GM12878 (cell line): ENCODE measurements around the gene PPP6C. TPM values are rescaled to one million over a fixed set of nuclear protein-coding genes. Genes with fewer than 3 reads are reported as not detected.
A peak's percentile ranks its signal among the peaks of the same experiment; 100 is the strongest.

Experiments
- ATAC-seq: fragments of 200-7000 bp; cut with Tn5 transposase; 3 replicates; pipeline ENCODE4 v1.9.1; 2020; ENCODE audit warnings: mild to moderate bottlenecking, moderate library complexity
- BruUV-seq: library from RNA; stranded (reverse); fragments of 400-500 nt; replicated peaks from 2 replicates; lab custom pipeline; 2021; lab: Mats Ljungman, UMichigan
- CTCF ChIA-PET: fragments of 300-600 bp; sonication (Branson Sonifier 250); formaldehyde crosslinking; extraction: SDS; loops from one replicate; lab custom pipeline; 2021; ENCODE audit warnings: inconsistent platforms; lab: Yijun Ruan, JAX
- POLR2A ChIA-PET: fragments of 350-600 bp; formaldehyde crosslinking; extraction: SDS; loops from one replicate; lab custom pipeline; 2021; ENCODE audit warnings: inconsistent platforms; lab: Charles Lee
- RAD21 ChIA-PET: fragments of 300-600 bp; sonication (Branson Sonifier 250); formaldehyde crosslinking; loops from one replicate; lab custom pipeline; 2023; ENCODE audit warnings: antibody characterized with exemption; ENCODE audit not compliant: unreplicated experiment; lab: Charles Lee
- SMC1A ChIA-PET: fragments of 300-600 bp; sonication (Branson Sonifier 250); formaldehyde crosslinking; loops from one replicate; lab custom pipeline; 2023; ENCODE audit not compliant: unreplicated experiment, uncharacterized antibody; lab: Charles Lee
- DNase-seq: peaks from one replicate; pipeline ENCODE4 v3.0.0-alpha.2; 2011; ENCODE audit warnings: low read depth, low spot score
- FAIRE-seq: peaks from 3 replicates; lab custom pipeline; 2011; peaks lifted over from hg19 to GRCh38; lab: Jason Lieb, UNC
- H2AFZ ChIP-seq: 2 replicates; pipeline ENCODE4 v1.6.0; 2011; ENCODE audit warnings: low read depth, low read length, control low read depth; ENCODE audit not compliant: control insufficient read depth
- H3K27ac ChIP-seq: 2 replicates; pipeline ENCODE4 v1.5.1; 2011; ENCODE audit warnings: control low read depth; ENCODE audit not compliant: control insufficient read depth, insufficient read depth
- H3K27me3 ChIP-seq, 2 experiments: replicated peaks in 1 of 2; 2 replicates each; pipeline versions ENCODE4 v1.6.0 to v1.6.1; 2011; ENCODE audit warnings: low read length in 1 of 2; ENCODE audit not compliant: control insufficient read depth in 2 of 2, insufficient read depth in 2 of 2
- H3K36me3 ChIP-seq, 2 experiments: 2 replicates each; pipeline ENCODE4 v1.5.1; 2011; ENCODE audit warnings: low read length in 1 of 2; ENCODE audit not compliant: control insufficient read depth in 2 of 2, insufficient read depth in 2 of 2
- H3K4me1 ChIP-seq: 2 replicates; pipeline ENCODE4 v1.6.1; 2011; ENCODE audit warnings: mild to moderate bottlenecking, low read length, moderate library complexity, mixed read lengths; ENCODE audit not compliant: control insufficient read depth, insufficient read depth
- H3K4me2 ChIP-seq: 2 replicates; pipeline ENCODE4 v1.6.0; 2011; ENCODE audit warnings: control low read depth; ENCODE audit not compliant: control insufficient read depth, insufficient read depth
- H3K4me3 ChIP-seq: fragments of 200-600 bp; sonication (generic); 2 replicates; pipeline ENCODE4 v1.5.1; 2016
- H3K79me2 ChIP-seq: 2 replicates; pipeline ENCODE4 v1.6.0; 2011; ENCODE audit warnings: low read length; ENCODE audit not compliant: control insufficient read depth, insufficient read depth
- H3K9ac ChIP-seq: 2 replicates; pipeline ENCODE4 v1.8.0; 2011; ENCODE audit warnings: low read length, control low read depth, mixed read lengths; ENCODE audit not compliant: control insufficient read depth, insufficient read depth
- H3K9me3 ChIP-seq: replicated peaks from 3 replicates; pipeline ENCODE4 v1.5.1; 2011; ENCODE audit warnings: mild to moderate bottlenecking, low read length; ENCODE audit not compliant: control insufficient read depth, insufficient read depth
- H4K20me1 ChIP-seq: 2 replicates; pipeline ENCODE4 v1.6.0; 2011; ENCODE audit not compliant: control insufficient read depth, insufficient read depth
- IKZF1 ChIP-seq: fragments of 450-650 bp; conservative IDR thresholded peaks from 2 replicates; pipeline ENCODE4 v1.6.1; 2017; ENCODE audit warnings: antibody characterized with exemption, mild to moderate bottlenecking
- MXI1 ChIP-seq: fragments of 150-350 bp; IDR thresholded peaks from 2 replicates; pipeline ENCODE4 v1.6.1; 2011; ENCODE audit warnings: low read depth, mild to moderate bottlenecking, inconsistent platforms, low read length, improper control_type of control experiment
- ZNF207 ChIP-seq: fragments of 450-650 bp; IDR thresholded peaks from 2 replicates; pipeline ENCODE4 v1.6.1; 2014; ENCODE audit warnings: antibody characterized with exemption, mild to moderate bottlenecking, borderline replicate concordance
- ZNF24 ChIP-seq: fragments of 450-650 bp; IDR thresholded peaks from 2 replicates; pipeline ENCODE4 v1.6.1; 2017; ENCODE audit warnings: antibody characterized with exemption, mild to moderate bottlenecking
- ZNF274 ChIP-seq: IDR thresholded peaks from one replicate; pipeline ENCODE4 v1.8.0; 2011; ENCODE audit not compliant: insufficient read length, insufficient read depth
- WGBS: methylation state at CpG from one replicate; pipeline ENCODE4 v1.1.6; 2016; ENCODE audit warnings: low lambda C conversion rate; ENCODE audit not compliant: insufficient replicate concordance, insufficient coverage; ENCODE audit errors: missing lambda C conversion rate; 5-methylcytosine and 5-hydroxymethylcytosine counted together
- in situ Hi-C: fragments of 300-500 bp; cut with MboI; formaldehyde crosslinking; loops from 9 replicates; pipeline ENCODE4 v1.14.3; 2018; ENCODE audit warnings: mixed read lengths
- intact Hi-C: fragments of 100-400 bp; cut with micrococcal nuclease; formaldehyde crosslinking; loops from one replicate; pipeline ENCODE4 v1.14.2; 2022; ENCODE audit not compliant: unreplicated experiment
- polyA plus RNA-seq, 11 experiments: library from polyadenylated mRNA; depleted of rRNA in 4 of 11; unstranded in 6 of 11; stranded (reverse) in 5 of 11; fragments of >200 nt; fragmentation: Nextera tagmentation in 4 of 11; fragmentation: Illumina TruSeq in 1 of 11; extraction: Ambion mirVana in 4 of 11; extraction: Trizol in 1 of 11; gene quantifications; 1 replicate in 1 of 11; 2 replicates in 10 of 11; pipeline versions ENCODE4 v1.2.1 to v1.2.3, GENCODE V29; 2011 to 2016; ENCODE audit warnings: inconsistent platforms in 2 of 11, missing spikeins in 2 of 11, low read depth in 1 of 11
- total RNA-seq, 4 experiments: library from RNA; depleted of rRNA in 3 of 4; stranded (reverse); fragments of >200 nt in 3 of 4; fragmentation: Illumina TruSeq in 1 of 4; extraction: Trizol in 1 of 4; gene quantifications; 2 replicates each; pipeline versions ENCODE4 v1.2.1 to v1.2.3, GENCODE V29; 2013 to 2021
- TF ChIP-seq, protein P1 (sequence below): fragments of 450-650 bp; IDR thresholded peaks from 2 replicates; pipeline ENCODE4 v1.6.1; 2014; ENCODE audit warnings: mild to moderate bottlenecking
- TF ChIP-seq, protein P2 (sequence below): IDR thresholded peaks from 2 replicates; pipeline ENCODE4 v1.6.1; 2011; ENCODE audit warnings: low read depth, mild to moderate bottlenecking, low read length, moderate library complexity, borderline replicate concordance; ENCODE audit errors: extremely low read depth
- TF ChIP-seq, protein P3 (sequence below): fragments of 150-350 bp; IDR thresholded peaks from 2 replicates; pipeline ENCODE4 v1.6.1; 2016; ENCODE audit warnings: low read depth, low read length
- TF ChIP-seq, protein P4 (sequence below): fragments of 450-650 bp; IDR thresholded peaks from 2 replicates; pipeline ENCODE4 v1.6.1; 2017; ENCODE audit warnings: mild to moderate bottlenecking, moderate library complexity
- TF ChIP-seq, protein P5 (sequence below): fragments of 450-650 bp; conservative IDR thresholded peaks from 2 replicates; pipeline ENCODE4 v1.6.1; 2017; ENCODE audit warnings: mild to moderate bottlenecking, moderate library complexity

Gene PPP6C
- total and polyA plus RNA-seq, 10 of the 15 experiments (the other 5 are each of a cell fraction or from before 2014, with no cell fraction given) = 26.8 to 45.3 (median 37.1) TPM

DNA sequence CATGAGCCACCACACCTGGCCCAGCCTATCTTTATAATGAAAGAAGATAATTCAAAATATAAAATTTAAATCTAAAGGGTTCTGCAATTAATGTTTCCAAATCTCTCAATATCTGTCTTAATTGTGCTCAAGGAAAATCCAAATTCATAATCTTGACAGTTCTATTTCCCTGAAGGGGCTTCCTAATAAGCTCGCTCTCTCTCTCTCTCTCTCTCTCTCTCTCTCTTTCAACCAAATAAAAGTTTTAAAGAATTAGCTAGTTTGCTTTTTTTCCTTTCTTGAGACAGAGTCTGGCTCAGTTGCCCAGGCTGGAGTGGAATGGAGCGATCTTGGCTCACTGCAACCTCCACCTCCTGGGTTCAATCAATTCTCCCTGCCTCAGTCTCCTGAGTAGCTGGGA is 33.1 kb downstream of the PPP6C start (continued):
- TF ChIP-seq, protein P1, sequence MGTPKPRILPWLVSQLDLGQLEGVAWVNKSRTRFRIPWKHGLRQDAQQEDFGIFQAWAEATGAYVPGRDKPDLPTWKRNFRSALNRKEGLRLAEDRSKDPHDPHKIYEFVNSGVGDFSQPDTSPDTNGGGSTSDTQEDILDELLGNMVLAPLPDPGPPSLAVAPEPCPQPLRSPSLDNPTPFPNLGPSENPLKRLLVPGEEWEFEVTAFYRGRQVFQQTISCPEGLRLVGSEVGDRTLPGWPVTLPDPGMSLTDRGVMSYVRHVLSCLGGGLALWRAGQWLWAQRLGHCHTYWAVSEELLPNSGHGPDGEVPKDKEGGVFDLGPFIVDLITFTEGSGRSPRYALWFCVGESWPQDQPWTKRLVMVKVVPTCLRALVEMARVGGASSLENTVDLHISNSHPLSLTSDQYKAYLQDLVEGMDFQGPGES = no peak
- no peak for TF ChIP-seq ZNF274
- TF ChIP-seq, protein P2, sequence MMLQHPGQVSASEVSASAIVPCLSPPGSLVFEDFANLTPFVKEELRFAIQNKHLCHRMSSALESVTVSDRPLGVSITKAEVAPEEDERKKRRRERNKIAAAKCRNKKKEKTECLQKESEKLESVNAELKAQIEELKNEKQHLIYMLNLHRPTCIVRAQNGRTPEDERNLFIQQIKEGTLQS = no peak
- TF ChIP-seq MXI1 = no peak

DNA sequence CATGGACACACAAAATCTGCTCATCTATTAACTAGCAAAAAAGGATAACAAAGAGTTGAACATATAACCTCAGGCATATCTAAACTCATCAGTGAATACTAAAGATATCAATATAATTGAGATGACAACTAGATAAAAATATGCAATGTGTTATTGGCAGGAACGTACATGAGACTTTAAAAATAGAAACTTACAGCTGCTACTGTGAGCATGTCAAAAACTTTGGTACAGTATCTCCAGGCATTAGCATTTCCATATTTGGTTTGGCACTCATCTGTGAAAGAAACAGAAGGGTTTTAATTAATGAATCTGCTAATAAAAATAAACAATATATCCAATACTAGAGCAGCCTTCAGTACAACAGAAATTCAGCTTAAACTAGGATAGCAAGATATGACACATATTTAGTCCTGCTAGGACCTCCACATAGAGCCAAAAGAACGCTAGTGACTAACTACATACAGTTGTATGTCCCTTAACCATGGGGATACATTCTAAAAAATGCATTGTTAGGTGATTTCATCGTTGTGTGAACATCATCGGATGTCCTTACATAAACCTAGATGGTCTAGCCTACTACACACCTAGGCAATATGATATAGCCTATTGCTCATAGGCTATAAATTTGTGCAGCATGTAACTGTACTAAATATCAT is 35.8 kb downstream of the PPP6C start:
- 95% methylated on average over 4 of the region's 4 CpGs for WGBS
- POLR2A ChIA-PET = no interaction called here
- TF ChIP-seq ZNF207 (no peak), IKZF1 (no peak), ZNF24 (no peak)
- TF ChIP-seq, protein P3, sequence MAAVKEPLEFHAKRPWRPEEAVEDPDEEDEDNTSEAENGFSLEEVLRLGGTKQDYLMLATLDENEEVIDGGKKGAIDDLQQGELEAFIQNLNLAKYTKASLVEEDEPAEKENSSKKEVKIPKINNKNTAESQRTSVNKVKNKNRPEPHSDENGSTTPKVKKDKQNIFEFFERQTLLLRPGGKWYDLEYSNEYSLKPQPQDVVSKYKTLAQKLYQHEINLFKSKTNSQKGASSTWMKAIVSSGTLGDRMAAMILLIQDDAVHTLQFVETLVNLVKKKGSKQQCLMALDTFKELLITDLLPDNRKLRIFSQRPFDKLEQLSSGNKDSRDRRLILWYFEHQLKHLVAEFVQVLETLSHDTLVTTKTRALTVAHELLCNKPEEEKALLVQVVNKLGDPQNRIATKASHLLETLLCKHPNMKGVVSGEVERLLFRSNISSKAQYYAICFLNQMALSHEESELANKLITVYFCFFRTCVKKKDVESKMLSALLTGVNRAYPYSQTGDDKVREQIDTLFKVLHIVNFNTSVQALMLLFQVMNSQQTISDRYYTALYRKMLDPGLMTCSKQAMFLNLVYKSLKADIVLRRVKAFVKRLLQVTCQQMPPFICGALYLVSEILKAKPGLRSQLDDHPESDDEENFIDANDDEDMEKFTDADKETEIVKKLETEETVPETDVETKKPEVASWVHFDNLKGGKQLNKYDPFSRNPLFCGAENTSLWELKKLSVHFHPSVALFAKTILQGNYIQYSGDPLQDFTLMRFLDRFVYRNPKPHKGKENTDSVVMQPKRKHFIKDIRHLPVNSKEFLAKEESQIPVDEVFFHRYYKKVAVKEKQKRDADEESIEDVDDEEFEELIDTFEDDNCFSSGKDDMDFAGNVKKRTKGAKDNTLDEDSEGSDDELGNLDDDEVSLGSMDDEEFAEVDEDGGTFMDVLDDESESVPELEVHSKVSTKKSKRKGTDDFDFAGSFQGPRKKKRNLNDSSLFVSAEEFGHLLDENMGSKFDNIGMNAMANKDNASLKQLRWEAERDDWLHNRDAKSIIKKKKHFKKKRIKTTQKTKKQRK = no peak
- TF ChIP-seq, protein P4, sequence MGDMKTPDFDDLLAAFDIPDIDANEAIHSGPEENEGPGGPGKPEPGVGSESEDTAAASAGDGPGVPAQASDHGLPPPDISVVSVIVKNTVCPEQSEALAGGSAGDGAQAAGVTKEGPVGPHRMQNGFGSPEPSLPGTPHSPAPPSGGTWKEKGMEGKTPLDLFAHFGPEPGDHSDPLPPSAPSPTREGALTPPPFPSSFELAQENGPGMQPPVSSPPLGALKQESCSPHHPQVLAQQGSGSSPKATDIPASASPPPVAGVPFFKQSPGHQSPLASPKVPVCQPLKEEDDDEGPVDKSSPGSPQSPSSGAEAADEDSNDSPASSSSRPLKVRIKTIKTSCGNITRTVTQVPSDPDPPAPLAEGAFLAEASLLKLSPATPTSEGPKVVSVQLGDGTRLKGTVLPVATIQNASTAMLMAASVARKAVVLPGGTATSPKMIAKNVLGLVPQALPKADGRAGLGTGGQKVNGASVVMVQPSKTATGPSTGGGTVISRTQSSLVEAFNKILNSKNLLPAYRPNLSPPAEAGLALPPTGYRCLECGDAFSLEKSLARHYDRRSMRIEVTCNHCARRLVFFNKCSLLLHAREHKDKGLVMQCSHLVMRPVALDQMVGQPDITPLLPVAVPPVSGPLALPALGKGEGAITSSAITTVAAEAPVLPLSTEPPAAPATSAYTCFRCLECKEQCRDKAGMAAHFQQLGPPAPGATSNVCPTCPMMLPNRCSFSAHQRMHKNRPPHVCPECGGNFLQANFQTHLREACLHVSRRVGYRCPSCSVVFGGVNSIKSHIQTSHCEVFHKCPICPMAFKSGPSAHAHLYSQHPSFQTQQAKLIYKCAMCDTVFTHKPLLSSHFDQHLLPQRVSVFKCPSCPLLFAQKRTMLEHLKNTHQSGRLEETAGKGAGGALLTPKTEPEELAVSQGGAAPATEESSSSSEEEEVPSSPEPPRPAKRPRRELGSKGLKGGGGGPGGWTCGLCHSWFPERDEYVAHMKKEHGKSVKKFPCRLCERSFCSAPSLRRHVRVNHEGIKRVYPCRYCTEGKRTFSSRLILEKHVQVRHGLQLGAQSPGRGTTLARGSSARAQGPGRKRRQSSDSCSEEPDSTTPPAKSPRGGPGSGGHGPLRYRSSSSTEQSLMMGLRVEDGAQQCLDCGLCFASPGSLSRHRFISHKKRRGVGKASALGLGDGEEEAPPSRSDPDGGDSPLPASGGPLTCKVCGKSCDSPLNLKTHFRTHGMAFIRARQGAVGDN = no peak
- TF ChIP-seq, protein P5, sequence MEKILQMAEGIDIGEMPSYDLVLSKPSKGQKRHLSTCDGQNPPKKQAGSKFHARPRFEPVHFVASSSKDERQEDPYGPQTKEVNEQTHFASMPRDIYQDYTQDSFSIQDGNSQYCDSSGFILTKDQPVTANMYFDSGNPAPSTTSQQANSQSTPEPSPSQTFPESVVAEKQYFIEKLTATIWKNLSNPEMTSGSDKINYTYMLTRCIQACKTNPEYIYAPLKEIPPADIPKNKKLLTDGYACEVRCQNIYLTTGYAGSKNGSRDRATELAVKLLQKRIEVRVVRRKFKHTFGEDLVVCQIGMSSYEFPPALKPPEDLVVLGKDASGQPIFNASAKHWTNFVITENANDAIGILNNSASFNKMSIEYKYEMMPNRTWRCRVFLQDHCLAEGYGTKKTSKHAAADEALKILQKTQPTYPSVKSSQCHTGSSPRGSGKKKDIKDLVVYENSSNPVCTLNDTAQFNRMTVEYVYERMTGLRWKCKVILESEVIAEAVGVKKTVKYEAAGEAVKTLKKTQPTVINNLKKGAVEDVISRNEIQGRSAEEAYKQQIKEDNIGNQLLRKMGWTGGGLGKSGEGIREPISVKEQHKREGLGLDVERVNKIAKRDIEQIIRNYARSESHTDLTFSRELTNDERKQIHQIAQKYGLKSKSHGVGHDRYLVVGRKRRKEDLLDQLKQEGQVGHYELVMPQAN = no peak

More for the DNA sequence above, 35.8 kb downstream of the PPP6C start:
- Histone ChIP-seq H3K9ac (no peak overlapping the region), H3K27me3 (no peaks in the 10 kb centered on the region), H3K36me3 (peaks cover 6 to 22% of the 10 kb centered on the region in 2 experiments), H3K4me2 (no peak overlapping the region), H3K4me3 (no peak overlapping the region), H3K79me2 (no peaks in the 10 kb centered on the region), H3K4me1 (no peaks in the 10 kb centered on the region), H2AFZ (no peak overlapping the region), H3K9me3 (no peaks in the 10 kb centered on the region), H4K20me1 (no peaks in the 10 kb centered on the region), H3K27ac (no peak overlapping the region)
- DNase-seq = no peak
- in situ Hi-C loops (no loop called here), intact Hi-C loops (no loop called here)
- ChIA-PET SMC1A (interaction anchor here (1.2 kb wide), 1 partner anchor 225 kb away, joined by 3 read pairs; no protein-coding TSS in a partner anchor), CTCF (interaction anchor here (1.4 kb wide), 1 partner anchor 10 kb away, joined by 9 read pairs; no protein-coding TSS in a partner anchor), RAD21 (no interaction called here)
- peak; percentile 59 for FAIRE-seq
- no peak for ATAC-seq
- no TSS peak for BruUV-seq
